WERI-Rb-1 (cell line): ENCODE results near the gene FBXO46.

Experiments
- DNase-seq: peaks from one replicate; pipeline ENCODE4 v3.0.0-alpha.2; 2020
- H3K27ac ChIP-seq: fragments of 250-450 bp; sonication (Bioruptor Pico); 2 replicates; pipeline ENCODE4 v1.5.1; 2020; ENCODE audit warnings: mild to moderate bottlenecking, moderate library complexity
- H3K27me3 ChIP-seq: fragments of 250-450 bp; sonication (Bioruptor Pico); 2 replicates; pipeline ENCODE4 v1.5.1; 2021; ENCODE audit warnings: mild to moderate bottlenecking, low read depth, moderate library complexity; ENCODE audit not compliant: insufficient read depth, severe bottlenecking
- H3K36me3 ChIP-seq: fragments of 250-450 bp; sonication (Bioruptor Pico); 2 replicates; pipeline ENCODE4 v1.5.1; 2020; ENCODE audit warnings: mild to moderate bottlenecking, moderate library complexity
- H3K4me3 ChIP-seq: 2 replicates; pipeline ENCODE4 v1.5.1; 2011; ENCODE audit warnings: low read depth, mild to moderate bottlenecking, control low read depth, low read length
- H3K9me3 ChIP-seq: fragments of 250-450 bp; sonication (Bioruptor Pico); 2 replicates; pipeline ENCODE4 v1.5.1; 2021; ENCODE audit warnings: mild to moderate bottlenecking, moderate library complexity; ENCODE audit not compliant: severe bottlenecking
- CTCF ChIP-seq: IDR thresholded peaks from 2 replicates; pipeline ENCODE4 v1.5.1; 2011; ENCODE audit warnings: low read depth, mild to moderate bottlenecking, control low read depth, inconsistent platforms, low read length

Gene FBXO46

GRCh38 chr19:45668342-45668871, 62.3 kb downstream of the FBXO46 start:
- peak overlapping the region; percentile 50 for H3K4me3 ChIP-seq
- H3K27ac ChIP-seq = peak overlapping the region; percentile 34
- DNase-seq = no peak
- no peaks in the 10 kb centered on the region for H3K9me3 ChIP-seq
- no peak for TF ChIP-seq CTCF
- no peaks in the 10 kb centered on the region for H3K36me3 ChIP-seq
- no peaks in the 10 kb centered on the region for H3K27me3 ChIP-seq

- TF ChIP-seq CTCF = no peak
- peak; percentile 82 for DNase-seq
- Histone ChIP-seq H3K9me3 (no peaks in the 10 kb centered on the region), H3K36me3 (no peaks in the 10 kb centered on the region), H3K27me3 (no peaks in the 10 kb centered on the region), H3K4me3 (peak within 1 kb of the TSS; percentile 50), H3K27ac (peak within 1 kb of the TSS; percentile 34)
Observed at GRCh38 chr19:45667620-45668341, 62.9 kb downstream of the FBXO46 start, which contains the start of gene GIPR. Gene GIPR, plus strand, starts transcription at chr19:45668221. Its CDS starts 1,300 bp downstream, at chr19:45669521.

DNA sequence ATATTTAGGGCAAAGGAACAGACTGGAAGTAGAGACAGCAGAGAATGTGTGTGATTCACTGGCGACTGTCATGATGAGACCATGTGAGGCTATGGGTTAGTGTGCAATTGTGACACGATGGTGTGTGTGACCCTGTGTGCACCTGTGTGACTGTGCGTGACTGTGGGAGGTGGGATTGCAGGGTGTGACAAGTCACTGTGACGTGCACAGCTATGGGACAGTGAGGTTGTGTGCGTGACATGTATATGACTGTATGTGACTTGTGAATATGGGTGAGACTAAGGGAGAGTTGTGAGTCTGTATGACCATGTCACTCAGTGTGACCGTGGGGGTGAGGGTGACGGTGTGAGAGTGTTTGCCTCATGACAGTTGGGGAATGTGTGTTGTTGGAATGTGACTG, 66.1 kb downstream of the FBXO46 start:
- DNase-seq = no peak
- H3K27me3 ChIP-seq = no peaks in the 10 kb centered on the region
- no peak overlapping the region for H3K4me3 ChIP-seq
- no peak overlapping the region for H3K27ac ChIP-seq
- TF ChIP-seq CTCF = no peak
- H3K9me3 ChIP-seq = no peaks in the 10 kb centered on the region
- no peaks in the 10 kb centered on the region for H3K36me3 ChIP-seq

GRCh38 chr19:45663800-45664199, 66.9 kb downstream of the FBXO46 start:
- no peak for DNase-seq
- no peak for TF ChIP-seq CTCF
- no peaks in the 10 kb centered on the region for H3K36me3 ChIP-seq
- no peak overlapping the region for H3K4me3 ChIP-seq
- H3K27ac ChIP-seq = no peak overlapping the region
- H3K27me3 ChIP-seq = no peaks in the 10 kb centered on the region
- no peaks in the 10 kb centered on the region for H3K9me3 ChIP-seq

DNA sequence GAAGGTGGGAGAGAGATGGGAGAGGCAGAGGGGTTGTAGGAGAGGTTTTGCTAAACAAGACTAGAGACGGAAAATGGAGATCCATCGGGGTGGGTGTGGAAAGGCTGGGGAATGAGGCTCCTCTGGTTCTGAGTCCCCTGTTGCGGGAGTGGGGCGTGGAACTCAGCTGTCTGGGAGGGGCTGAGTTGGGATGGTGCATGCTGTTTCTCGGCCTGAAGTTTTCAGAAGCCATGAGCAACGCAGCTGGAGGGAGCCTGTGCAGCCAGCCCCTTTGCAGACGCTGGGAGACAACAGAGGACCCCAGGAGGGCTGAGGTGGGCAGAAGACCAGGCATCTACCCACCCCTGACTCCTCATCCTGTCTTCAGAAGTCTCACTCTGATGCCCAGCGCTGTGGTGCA, 70.1 kb downstream of the FBXO46 start:
- no peaks in the 10 kb centered on the region for H3K27me3 ChIP-seq
- no peaks in the 10 kb centered on the region for H3K36me3 ChIP-seq
- no peak overlapping the region for H3K27ac ChIP-seq
- TF ChIP-seq CTCF = no peak
- H3K4me3 ChIP-seq = no peak overlapping the region
- DNase-seq = no peak
- H3K9me3 ChIP-seq = no peaks in the 10 kb centered on the region
